GM12892 (cell line): ENCODE results near the gene NCAPG.

Source experiments
- POLR2A ChIP-seq: IDR thresholded peaks from 2 replicates; pipeline ENCODE4 v1.6.1; 2011; ENCODE audit warnings: low read depth, low read length, control low read depth
- POLR2AphosphoS5 ChIP-seq: IDR thresholded peaks from 2 replicates; pipeline ENCODE4 v1.6.1; 2011; ENCODE audit warnings: low read depth, low read length, control low read depth

GRCh38 chr4:17884511-17884910, 73.7 kb downstream of the NCAPG start:
- TF ChIP-seq POLR2A (no peak), POLR2AphosphoS5 (no peak)
